ENCODE data around the gene COX6B2. TPM values are rescaled to one million over a fixed set of nuclear protein-coding genes. Genes with fewer than 3 reads are reported as not detected.

Gene COX6B2
- polyA plus RNA-seq, 2 of the 4 experiments (the other 2 are of a cell fraction): 0.78 to 6.4 TPM

DNA sequence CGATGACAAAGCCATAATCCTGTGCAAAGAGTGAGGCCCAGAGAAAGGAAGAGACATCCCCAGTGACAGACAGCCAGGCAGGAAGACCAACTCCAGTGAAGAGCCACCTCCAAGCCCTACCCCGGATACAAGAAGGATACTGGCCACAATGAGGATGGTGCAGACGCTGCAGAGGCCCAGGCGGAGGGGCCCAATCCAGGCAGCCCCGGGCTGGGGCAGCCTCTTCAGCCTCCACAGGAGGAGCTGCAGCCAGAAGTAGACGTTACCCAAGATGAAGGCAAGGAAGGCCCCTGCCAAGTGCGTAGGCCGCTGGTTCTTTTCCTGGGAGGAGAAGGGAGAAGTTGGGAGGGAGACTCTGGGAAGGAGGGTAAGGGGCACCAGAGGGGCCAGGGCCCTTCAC is 37.9 kb downstream of the COX6B2 start:
- Histone ChIP-seq H3K4me3 (no peak overlapping the region), H3K27ac (no peak overlapping the region), H3K9me3 (no peaks in the 10 kb centered on the region), H3K4me1 (no peaks in the 10 kb centered on the region), H3K4me2 (no peak overlapping the region)
- POLR2A ChIA-PET: no interaction called here
- ATAC-seq (no peak), FAIRE-seq (no peak), DNase-seq (ENCODE audit: low read depth in 1 of 2, low spot score in 1 of 2) (no peak)
- CTCF ChIA-PET: interaction anchor here (1.1 to 21.1 kb wide), 4 partner anchors 8 to 151 kb away, joined by 3 to 306 read pairs (median 4); partner anchors contain the start of gene TMEM150B
- TF ChIP-seq, protein P1, sequence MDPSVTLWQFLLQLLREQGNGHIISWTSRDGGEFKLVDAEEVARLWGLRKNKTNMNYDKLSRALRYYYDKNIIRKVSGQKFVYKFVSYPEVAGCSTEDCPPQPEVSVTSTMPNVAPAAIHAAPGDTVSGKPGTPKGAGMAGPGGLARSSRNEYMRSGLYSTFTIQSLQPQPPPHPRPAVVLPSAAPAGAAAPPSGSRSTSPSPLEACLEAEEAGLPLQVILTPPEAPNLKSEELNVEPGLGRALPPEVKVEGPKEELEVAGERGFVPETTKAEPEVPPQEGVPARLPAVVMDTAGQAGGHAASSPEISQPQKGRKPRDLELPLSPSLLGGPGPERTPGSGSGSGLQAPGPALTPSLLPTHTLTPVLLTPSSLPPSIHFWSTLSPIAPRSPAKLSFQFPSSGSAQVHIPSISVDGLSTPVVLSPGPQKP (IDR thresholded peaks at IDR 0.05; ENCODE audit: low read depth, low read length): no peak
- TF ChIP-seq RCOR1 (IDR thresholded peaks at IDR 0.05; ENCODE audit: low read depth, low read length) (no peak), RARB (CRISPR knock-in tag; IDR thresholded peaks at IDR 0.05) (no peak), SMC3 (IDR thresholded peaks at IDR 0.05) (no peak), BHLHE40 (IDR thresholded peaks at IDR 0.05; ENCODE audit: low read depth, low read length) (no peak), MYC (IDR thresholded peaks at IDR 0.05; ENCODE audit: borderline replicate concordance, low read length) (no peak)
- 75% methylated on average over 8 of the region's 8 CpGs for WGBS (ENCODE audit: missing lambda C conversion rate)

DNA sequence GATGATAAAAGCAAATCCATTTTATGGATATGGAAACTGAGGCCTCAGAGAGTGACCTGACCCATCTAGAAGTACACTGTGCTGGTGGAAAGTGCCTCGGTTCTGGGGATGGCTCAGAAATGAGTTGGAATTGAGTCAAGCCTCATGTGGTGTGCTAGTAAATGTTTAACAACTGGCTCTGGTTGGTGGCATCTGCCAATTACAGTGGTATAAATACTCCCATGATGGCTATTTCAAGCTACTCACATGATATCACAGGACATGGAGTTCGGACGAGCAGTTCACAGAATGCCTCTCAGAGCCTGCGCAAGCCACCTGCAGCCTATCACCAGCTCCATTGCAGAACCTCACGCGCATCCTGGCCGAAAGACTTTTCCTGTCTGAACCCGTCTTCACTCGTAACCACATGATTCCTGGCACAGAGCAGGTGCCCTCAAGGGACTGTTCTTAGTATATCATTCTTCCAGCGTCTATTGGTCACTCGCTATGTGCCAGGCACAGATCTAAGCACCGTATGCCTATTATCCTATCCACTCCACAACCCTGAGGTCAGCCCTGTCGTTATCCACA is 38.5 kb downstream of the COX6B2 start:
- TF ChIP-seq CHD4 (IDR thresholded peaks at IDR 0.05; ENCODE audit: borderline replicate concordance): no peak
- TF ChIP-seq RCOR1 (IDR thresholded peaks at IDR 0.05; ENCODE audit: low read depth, low read length): no peak
- TF ChIP-seq CEBPB (IDR thresholded peaks at IDR 0.05): no peak
- no peak for TF ChIP-seq NR3C1 (IDR thresholded peaks at IDR 0.05)
- TF ChIP-seq, protein P1 (IDR thresholded peaks at IDR 0.05; ENCODE audit: low read depth, low read length): no peak
- TF ChIP-seq HOXB5 (CRISPR knock-in tag; IDR thresholded peaks at IDR 0.05): no peak
- TF ChIP-seq ESRRA (IDR thresholded peaks at IDR 0.05; ENCODE audit: borderline replicate concordance, low read length): no peak
- no peak for TF ChIP-seq BCL3 (IDR thresholded peaks at IDR 0.05)
- TF ChIP-seq RFX5 (IDR thresholded peaks at IDR 0.05): no peak
- no peak for TF ChIP-seq BHLHE40 (IDR thresholded peaks at IDR 0.05; ENCODE audit: low read depth, low read length)
- TF ChIP-seq SMC3 (IDR thresholded peaks at IDR 0.05): no peak
- TF ChIP-seq JUN (IDR thresholded peaks at IDR 0.05): no peak
- TF ChIP-seq CBX8 (IDR thresholded peaks at IDR 0.05): no peak
- no peak for TF ChIP-seq EHF (CRISPR knock-in tag; IDR thresholded peaks at IDR 0.05)
- TF ChIP-seq, protein P2, sequence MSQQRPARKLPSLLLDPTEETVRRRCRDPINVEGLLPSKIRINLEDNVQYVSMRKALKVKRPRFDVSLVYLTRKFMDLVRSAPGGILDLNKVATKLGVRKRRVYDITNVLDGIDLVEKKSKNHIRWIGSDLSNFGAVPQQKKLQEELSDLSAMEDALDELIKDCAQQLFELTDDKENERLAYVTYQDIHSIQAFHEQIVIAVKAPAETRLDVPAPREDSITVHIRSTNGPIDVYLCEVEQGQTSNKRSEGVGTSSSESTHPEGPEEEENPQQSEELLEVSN (IDR thresholded peaks at IDR 0.05; ENCODE audit: borderline replicate concordance, low read depth): no peak
- TF ChIP-seq ATOH8 (CRISPR knock-in tag; IDR thresholded peaks at IDR 0.05; ENCODE audit: low read depth): no peak
- ATAC-seq (no peak), DNase-seq (ENCODE audit: low read depth in 1 of 2, low spot score in 1 of 2) (no peak), FAIRE-seq (no peak)
- WGBS (ENCODE audit: missing lambda C conversion rate): 83% methylated on average over 13 of the region's 13 CpGs
- no peaks in the 10 kb centered on the region for H3K4me1 ChIP-seq
- no peak overlapping the region for H3K27ac ChIP-seq
- no peak overlapping the region for H3K4me3 ChIP-seq
- no peak overlapping the region for H3K4me2 ChIP-seq
- ChIA-PET CTCF (interaction anchor here (0.7 to 21.1 kb wide), 5 partner anchors 9 to 102 kb away, joined by 3 to 306 read pairs (median 4); partner anchors contain the start of genes KMT5C and TMEM150B), POLR2A (no interaction called here)
- H3K9me3 ChIP-seq: no peaks in the 10 kb centered on the region
